ENCODE data around the gene RBM33.

The RBM33 gene

GRCh38 chr7:155753446-155753965 lies 109.0 kb downstream of the RBM33 start:
- no peak for DNase-seq

- no peak for DNase-seq
Measured at GRCh38 chr7:155754165-155754564, 109.7 kb downstream of the RBM33 start.

- no peak for DNase-seq
Measured at GRCh38 chr7:155755026-155755425, 110.6 kb downstream of the RBM33 start.

GRCh38 chr7:155756322-155756721 lies 111.9 kb downstream of the RBM33 start:
- DNase-seq = no peak

GRCh38 chr7:155758348-155758747 lies 113.9 kb downstream of the RBM33 start:
- DNase-seq = no peak

GRCh38 chr7:155759740-155760430 lies 115.4 kb downstream of the RBM33 start:
- DNase-seq = no peak

- no peak for DNase-seq
Measured at GRCh38 chr7:155761162-155761561, 116.7 kb downstream of the RBM33 start.

GRCh38 chr7:155762036-155762435 lies 117.6 kb downstream of the RBM33 start:
- no peak for DNase-seq

- DNase-seq = no peak
Measured at GRCh38 chr7:155762655-155763054, 118.2 kb downstream of the RBM33 start.

- DNase-seq = no peak
Measured at GRCh38 chr7:155763122-155763521, 118.7 kb downstream of the RBM33 start.

- DNase-seq = no peak
Measured at GRCh38 chr7:155763691-155764437, 119.4 kb downstream of the RBM33 start.

- no peak for DNase-seq
Measured at GRCh38 chr7:155764438-155764793, 120.0 kb downstream of the RBM33 start.

GRCh38 chr7:155765458-155765857 lies 121.0 kb downstream of the RBM33 start:
- no peak for DNase-seq

GRCh38 chr7:155766386-155766785 lies 121.9 kb downstream of the RBM33 start:
- DNase-seq = no peak

- DNase-seq = no peak
Measured at GRCh38 chr7:155766966-155767916, 122.8 kb downstream of the RBM33 start.

GRCh38 chr7:155769701-155770100 lies 125.2 kb downstream of the RBM33 start:
- no peak for DNase-seq

- no peak for DNase-seq
Measured at GRCh38 chr7:155770241-155770640, 125.8 kb downstream of the RBM33 start.

- no peak for DNase-seq
Measured at GRCh38 chr7:155773531-155773930, 129.1 kb downstream of the RBM33 start.

- no peak for DNase-seq
Measured at GRCh38 chr7:155774947-155775346, 130.5 kb downstream of the RBM33 start.

GRCh38 chr7:155775691-155776090 lies 131.2 kb downstream of the RBM33 start:
- no peak for DNase-seq

GRCh38 chr7:155776606-155777005 lies 132.1 kb downstream of the RBM33 start:
- no peak for DNase-seq

GRCh38 chr7:155778349-155778748 lies 133.9 kb downstream of the RBM33 start:
- DNase-seq = no peak

- DNase-seq = no peak
Measured at GRCh38 chr7:155780884-155781283, 136.4 kb downstream of the RBM33 start.
